PC-9 (cell line): Measurements from ENCODE around the gene TNIP2. TPM values are rescaled to one million over a fixed set of nuclear protein-coding genes. Genes with fewer than 3 reads are reported as not detected.

ENCODE experiments used
- BruUV-seq: library from RNA; stranded (reverse); fragments of 400-500 nt; replicated peaks from 2 replicates; lab custom pipeline; 2021; lab: Mats Ljungman, UMichigan
- CTCF ChIA-PET: fragments of 300-600 bp; sonication (Branson Sonifier 250); formaldehyde crosslinking; loops from one replicate; lab custom pipeline; 2022; ENCODE audit warnings: antibody characterized with exemption; lab: Charles Lee
- POLR2A ChIA-PET: fragments of 300-600 bp; sonication (Branson Sonifier 250); formaldehyde crosslinking; loops from one replicate; lab custom pipeline; 2022; ENCODE audit warnings: antibody characterized with exemption; ENCODE audit not compliant: unreplicated experiment; lab: Charles Lee
- DNase-seq, 2 experiments: peaks; one replicate each; pipeline versions ENCODE4 v3.0.0 to v3.0.0-alpha.2; 2015 to 2022; ENCODE audit warnings: mixed read lengths in 1 of 2
- H2AFZ ChIP-seq: fragments of 200-600 bp; sonication (generic); 2 replicates; pipeline ENCODE4 v1.8.1; 2017; ENCODE audit warnings: antibody characterized with exemption
- H3F3A ChIP-seq: fragments of 200-600 bp; sonication (generic); 2 replicates; pipeline ENCODE4 v1.8.1; 2017; ENCODE audit warnings: antibody characterized with exemption, mild to moderate bottlenecking, low read depth; ENCODE audit not compliant: insufficient read depth
- H3K27ac ChIP-seq: fragments of 200-600 bp; sonication (generic); 2 replicates; pipeline ENCODE4 v1.6.1; 2016; ENCODE audit warnings: mixed run types
- H3K27me3 ChIP-seq: fragments of 200-600 bp; sonication (generic); 2 replicates; pipeline ENCODE4 v1.6.1; 2016; ENCODE audit warnings: low read depth, mixed run types; ENCODE audit not compliant: insufficient read depth
- H3K36me3 ChIP-seq: fragments of 200-600 bp; sonication (generic); 2 replicates; pipeline ENCODE4 v1.6.1; 2016; ENCODE audit warnings: low read depth, mixed run types
- H3K4me1 ChIP-seq: fragments of 200-600 bp; sonication (generic); replicated peaks from 2 replicates; pipeline ENCODE4 v1.6.1; 2016; ENCODE audit warnings: mixed run types; ENCODE audit not compliant: insufficient read depth
- H3K4me2 ChIP-seq: fragments of 200-600 bp; sonication (generic); 2 replicates; pipeline ENCODE4 v1.6.1; 2017; ENCODE audit warnings: mixed run types
- H3K4me3 ChIP-seq: fragments of 200-600 bp; sonication (generic); 2 replicates; pipeline ENCODE4 v1.6.1; 2016; ENCODE audit warnings: mixed run types
- H3K79me2 ChIP-seq: fragments of 200-600 bp; sonication (generic); 2 replicates; pipeline ENCODE4 v1.6.1; 2017; ENCODE audit warnings: low read depth, mixed run types
- H3K9me2 ChIP-seq: fragments of 200-600 bp; sonication (generic); 2 replicates; pipeline ENCODE4 v1.8.1; 2017; ENCODE audit warnings: mild to moderate bottlenecking; ENCODE audit not compliant: insufficient read depth
- H3K9me3 ChIP-seq: fragments of 200-600 bp; sonication (generic); 2 replicates; pipeline ENCODE4 v1.8.1; 2016; ENCODE audit warnings: low read depth; ENCODE audit not compliant: insufficient read depth
- H4K20me1 ChIP-seq: fragments of 200-600 bp; sonication (generic); 2 replicates; pipeline ENCODE4 v1.8.1; 2017; ENCODE audit not compliant: insufficient read depth
- CTCF ChIP-seq: fragments of 200-600 bp; sonication (generic); conservative IDR thresholded peaks from 2 replicates; pipeline ENCODE4 v1.6.1; 2017; ENCODE audit warnings: mixed run types, antibody characterized with exemption, mild to moderate bottlenecking, moderate library complexity
- EZH2 ChIP-seq: fragments of 200-600 bp; sonication (generic); IDR thresholded peaks from 2 replicates; pipeline ENCODE4 v1.8.0; 2017; ENCODE audit warnings: antibody characterized with exemption, low read depth
- intact Hi-C: fragments of 100-400 bp; cut with micrococcal nuclease; formaldehyde crosslinking; loops from one replicate; pipeline ENCODE4 v1.10.0; 2022; ENCODE audit not compliant: unreplicated experiment
- total RNA-seq: library from RNA; stranded (reverse); gene quantifications from 2 replicates; pipeline ENCODE4 v1.2.3, GENCODE V29; 2021

The TNIP2 gene
- total RNA-seq, 1 experiment from 2014 or later = 37.1 TPM

GRCh38 chr4:2695346-2696060, 60.6 kb downstream of the TNIP2 start:
- no peaks in the 10 kb centered on the region for H3K9me2 ChIP-seq
- no peak overlapping the region for H3K4me3 ChIP-seq
- intact Hi-C loops = no loop called here
- no peak overlapping the region for H3K27ac ChIP-seq
- TF ChIP-seq EZH2 (no peak), CTCF (no peak)
- no peaks in the 10 kb centered on the region for H3K79me2 ChIP-seq
- no peak overlapping the region for H3K4me2 ChIP-seq
- no peaks in the 10 kb centered on the region for H3K36me3 ChIP-seq
- no TSS peak for BruUV-seq
- H3F3A ChIP-seq = no peaks in the 10 kb centered on the region
- ChIA-PET POLR2A (interaction anchor here (0.8 kb wide), 1 partner anchor 216 kb away, joined by 7 read pairs; no protein-coding TSS in a partner anchor), CTCF (no interaction called here)
- DNase-seq = no peak
- H3K4me1 ChIP-seq = no peaks in the 10 kb centered on the region
- H3K27me3 ChIP-seq = no peaks in the 10 kb centered on the region
- no peaks in the 10 kb centered on the region for H4K20me1 ChIP-seq
- H3K9me3 ChIP-seq = no peaks in the 10 kb centered on the region
- no peak overlapping the region for H2AFZ ChIP-seq

GRCh38 chr4:2694691-2695090, 61.4 kb downstream of the TNIP2 start:
- H3F3A ChIP-seq = no peaks in the 10 kb centered on the region
- BruUV-seq = no TSS peak
- no peaks in the 10 kb centered on the region for H3K9me3 ChIP-seq
- H2AFZ ChIP-seq = no peak overlapping the region
- intact Hi-C loops = no loop called here
- no peaks in the 10 kb centered on the region for H3K4me1 ChIP-seq
- TF ChIP-seq CTCF (no peak), EZH2 (no peak)
- H3K27ac ChIP-seq = no peak overlapping the region
- ChIA-PET POLR2A (no interaction called here), CTCF (no interaction called here)
- no peaks in the 10 kb centered on the region for H3K9me2 ChIP-seq
- H3K36me3 ChIP-seq = no peaks in the 10 kb centered on the region
- DNase-seq = no peak
- no peak overlapping the region for H3K4me3 ChIP-seq
- no peaks in the 10 kb centered on the region for H3K27me3 ChIP-seq
- no peak overlapping the region for H3K4me2 ChIP-seq
- H4K20me1 ChIP-seq = no peaks in the 10 kb centered on the region
- H3K79me2 ChIP-seq = no peaks in the 10 kb centered on the region

- Histone ChIP-seq H3K36me3 (no peaks in the 10 kb centered on the region), H3F3A (no peaks in the 10 kb centered on the region), H4K20me1 (no peaks in the 10 kb centered on the region), H3K4me3 (no peak overlapping the region), H3K4me1 (no peaks in the 10 kb centered on the region), H2AFZ (no peak overlapping the region), H3K4me2 (no peak overlapping the region), H3K9me3 (no peaks in the 10 kb centered on the region), H3K27me3 (no peaks in the 10 kb centered on the region), H3K9me2 (no peaks in the 10 kb centered on the region), H3K27ac (no peak overlapping the region), H3K79me2 (no peaks in the 10 kb centered on the region)
- POLR2A ChIA-PET = interaction anchor here (0.5 to 0.6 kb wide), 2 partner anchors 81 to 94 kb away, joined by 3 to 5 read pairs; no protein-coding TSS in a partner anchor
- CTCF ChIA-PET = no interaction called here
- DNase-seq = no peak
- BruUV-seq = no TSS peak
- TF ChIP-seq EZH2 (no peak), CTCF (no peak)
- intact Hi-C loops = no loop called here
These were observed 64.1 kb downstream of the TNIP2 start for GRCh38 chr4:2691952-2692435.

Other genes with a start within 250 kb of the TNIP2 start
- gene FAM193A, start 219.7 kb downstream of the TNIP2 start, total RNA-seq = 20.1 and 23.4 TPM in 2 replicates
- 40.4 and 54.0 TPM in 2 replicates for gene SH3BP2, start 36.7 kb upstream of the TNIP2 start, total RNA-seq
- 178 and 181 TPM in 2 replicates for gene ADD1, start 87.5 kb upstream of the TNIP2 start, total RNA-seq
- 30.9 and 33.6 TPM in 2 replicates for gene NOP14, start 207.1 kb upstream of the TNIP2 start, total RNA-seq
- gene GRK4, start 207.2 kb upstream of the TNIP2 start, total RNA-seq = 3.1 and 4.4 TPM in 2 replicates